Keratinocyte (primary cell): ENCODE results near the gene SMYD1. TPM values are rescaled to one million over a fixed set of nuclear protein-coding genes. Genes with fewer than 3 reads are reported as not detected.

Source experiments
- DNase-seq: peaks from one replicate; pipeline ENCODE4 v3.0.0-alpha.2; 2011; ENCODE audit warnings: low read depth, missing footprints, low spot score
- FAIRE-seq: peaks from 2 replicates; lab custom pipeline; 2011; peaks lifted over from hg19 to GRCh38; lab: Jason Lieb, UNC
- H2AFZ ChIP-seq: 2 replicates; pipeline ENCODE4 v1.6.0; 2012; ENCODE audit warnings: low read length, control low read depth, inconsistent platforms; ENCODE audit not compliant: control insufficient read depth
- H3K27ac ChIP-seq: 2 replicates; pipeline ENCODE4 v1.5.1; 2011; ENCODE audit warnings: low read length; ENCODE audit not compliant: control insufficient read depth, insufficient read depth
- H3K27me3 ChIP-seq: 3 replicates; pipeline ENCODE4 v1.6.0; 2011; ENCODE audit warnings: low read length; ENCODE audit not compliant: control insufficient read depth, insufficient read depth; ENCODE audit errors: extremely low read depth
- H3K36me3 ChIP-seq, 2 experiments: 2 replicates in 1 of 2; 3 replicates in 1 of 2; pipeline ENCODE4 v1.5.1; 2011; ENCODE audit warnings: low read length in 2 of 2, mild to moderate bottlenecking in 1 of 2; ENCODE audit not compliant: control insufficient read depth in 2 of 2, insufficient read depth in 2 of 2; ENCODE audit errors: extremely low read depth in 1 of 2
- H3K4me1 ChIP-seq: 3 replicates; pipeline ENCODE4 v1.5.1; 2011; ENCODE audit warnings: low read length; ENCODE audit not compliant: control insufficient read depth, insufficient read depth; ENCODE audit errors: extremely low read depth
- H3K4me2 ChIP-seq: 3 replicates; pipeline ENCODE4 v1.6.0; 2011; ENCODE audit warnings: low read depth, low read length; ENCODE audit not compliant: control insufficient read depth, insufficient read depth; ENCODE audit errors: extremely low read depth
- H3K4me3 ChIP-seq, 3 experiments: fragments of 200-600 bp in 1 of 3; sonication (generic) in 1 of 3; 2 replicates in 2 of 3; 3 replicates in 1 of 3; pipeline ENCODE4 v1.5.1; 2011 to 2016; ENCODE audit warnings: low read length in 3 of 3, mild to moderate bottlenecking in 3 of 3, control low read depth in 2 of 3, inconsistent platforms in 1 of 3, low read depth in 1 of 3, mixed read lengths in 1 of 3, mixed run types in 1 of 3, moderate library complexity in 1 of 3; ENCODE audit not compliant: control insufficient read depth in 2 of 3, insufficient read depth in 2 of 3; ENCODE audit errors: extremely low read depth in 1 of 3
- H3K79me2 ChIP-seq: 2 replicates; pipeline ENCODE4 v1.6.0; 2012; ENCODE audit warnings: low read length; ENCODE audit not compliant: control insufficient read depth, insufficient read depth
- H3K9ac ChIP-seq: 3 replicates; pipeline ENCODE4 v1.6.0; 2011; ENCODE audit warnings: low read length; ENCODE audit not compliant: control insufficient read depth, insufficient read depth; ENCODE audit errors: extremely low read depth
- H3K9me1 ChIP-seq: 3 replicates; pipeline ENCODE4 v1.6.0; 2011; ENCODE audit warnings: low read length; ENCODE audit not compliant: control insufficient read depth, insufficient read depth; ENCODE audit errors: extremely low read depth
- H3K9me3 ChIP-seq: 2 replicates; pipeline ENCODE4 v1.5.1; 2012; ENCODE audit warnings: low read depth, low read length; ENCODE audit not compliant: control insufficient read depth
- H4K20me1 ChIP-seq: 3 replicates; pipeline ENCODE4 v1.6.0; 2011; ENCODE audit warnings: low read length; ENCODE audit not compliant: control insufficient read depth, insufficient read depth; ENCODE audit errors: extremely low read depth
- CTCF ChIP-seq, 3 experiments: IDR thresholded peaks in 1 of 3; conservative IDR thresholded peaks in 1 of 3; optimal IDR thresholded peaks in 1 of 3; 2 replicates in 2 of 3; 3 replicates in 1 of 3; pipeline versions ENCODE3 to v1.5.1; 2011; ENCODE audit warnings: low read length in 3 of 3, mild to moderate bottlenecking in 3 of 3, moderate library complexity in 2 of 3, control low read depth in 1 of 3, inconsistent platforms in 1 of 3; ENCODE audit not compliant: insufficient read depth in 2 of 3; ENCODE audit errors: extremely low read depth in 1 of 3
- EZH2 ChIP-seq: IDR thresholded peaks from one replicate; pipeline ENCODE4 v1.6.1; 2012; ENCODE audit warnings: inconsistent platforms, mild to moderate bottlenecking, low read length, moderate library complexity
- dilution Hi-C: fragments of 300-500 bp; cut with MboI; formaldehyde crosslinking; loops from one replicate; pipeline ENCODE4 v1.7.0; 2020; ENCODE audit warnings: low sequenced_read_pairs; ENCODE audit not compliant: extremely low pct_ligation_motif_present
- polyA plus RNA-seq, 5 experiments: library from polyadenylated mRNA; depleted of rRNA in 3 of 5; stranded (reverse) in 3 of 5; stranded (forward) in 1 of 5; unstranded in 1 of 5; fragments of >200 nt; gene quantifications; 1 replicate in 1 of 5; 2 replicates in 3 of 5; 3 replicates in 1 of 5; pipeline versions ENCODE4 v1.2.1 to v1.2.3, GENCODE V29; 2011 to 2012; ENCODE audit warnings: missing spikeins in 2 of 5, low read depth in 1 of 5, low replicate concordance in 1 of 5

The SMYD1 gene
- polyA plus RNA-seq, 1 donor (not counting 4 experiments of a cell fraction or from before 2014, with no cell fraction given) = not detected

- no peaks in the 10 kb centered on the region for H3K79me2 ChIP-seq
- H2AFZ ChIP-seq = no peak overlapping the region
- no peak for DNase-seq
- H3K36me3 ChIP-seq = no peaks in the 10 kb centered on the region
- H4K20me1 ChIP-seq = no peaks in the 10 kb centered on the region
- TF ChIP-seq EZH2 = no peak
- H3K9ac ChIP-seq = no peak overlapping the region
- H3K4me3 ChIP-seq = no peak overlapping the region
- no peaks in the 10 kb centered on the region for H3K27me3 ChIP-seq
- H3K9me1 ChIP-seq = no peaks in the 10 kb centered on the region
- H3K9me3 ChIP-seq = no peaks in the 10 kb centered on the region
- FAIRE-seq = no peak
- no peaks in the 10 kb centered on the region for H3K4me1 ChIP-seq
- H3K27ac ChIP-seq = no peak overlapping the region
- no peak overlapping the region for H3K4me2 ChIP-seq
- dilution Hi-C loops = no loop called here
These were observed 48.7 kb upstream of the SMYD1 start for GRCh38 chr2:88018909-88019308.

- no peak for DNase-seq
- Histone ChIP-seq H3K9me1 (no peaks in the 10 kb centered on the region), H4K20me1 (no peaks in the 10 kb centered on the region), H3K4me3 (no peak overlapping the region), H3K27ac (no peak overlapping the region), H3K9me3 (no peaks in the 10 kb centered on the region), H3K9ac (no peak overlapping the region), H3K79me2 (no peaks in the 10 kb centered on the region), H3K36me3 (no peaks in the 10 kb centered on the region), H3K27me3 (no peaks in the 10 kb centered on the region), H3K4me1 (no peaks in the 10 kb centered on the region), H2AFZ (no peak overlapping the region), H3K4me2 (no peak overlapping the region)
- TF ChIP-seq CTCF (optimal IDR thresholded peaks at IDR 0.05 in 1 of 3, IDR thresholded peaks at IDR 0.05 in 1 of 3, conservative IDR thresholded peaks at IDR 0.05 in 1 of 3; ENCODE audit: extremely low read depth in 1 of 3, insufficient read depth in 2 of 3, low read length in 3 of 3) (no peak), EZH2 (no peak)
- no peak for FAIRE-seq
- dilution Hi-C loops = no loop called here
These were observed 47.6 kb upstream of the SMYD1 start for GRCh38 chr2:88019985-88020384.

GRCh38 chr2:88022669-88022921 lies 45.0 kb upstream of the SMYD1 start:
- H3K27ac ChIP-seq = no peak overlapping the region
- no peak overlapping the region for H3K9ac ChIP-seq
- no peak for FAIRE-seq
- H3K36me3 ChIP-seq = no peaks in the 10 kb centered on the region
- H3K27me3 ChIP-seq = no peaks in the 10 kb centered on the region
- no peaks in the 10 kb centered on the region for H3K9me1 ChIP-seq
- DNase-seq = no peak
- no peaks in the 10 kb centered on the region for H4K20me1 ChIP-seq
- no peak overlapping the region for H3K4me2 ChIP-seq
- dilution Hi-C loops = no loop called here
- no peak overlapping the region for H2AFZ ChIP-seq
- TF ChIP-seq EZH2 (no peak), CTCF (optimal IDR thresholded peaks at IDR 0.05 in 1 of 3, IDR thresholded peaks at IDR 0.05 in 1 of 3, conservative IDR thresholded peaks at IDR 0.05 in 1 of 3; ENCODE audit: extremely low read depth in 1 of 3, insufficient read depth in 2 of 3, low read length in 3 of 3) (no peak)
- H3K4me3 ChIP-seq = no peak overlapping the region
- H3K9me3 ChIP-seq = no peaks in the 10 kb centered on the region
- H3K79me2 ChIP-seq = no peaks in the 10 kb centered on the region
- no peaks in the 10 kb centered on the region for H3K4me1 ChIP-seq
